A673 (cell line): ENCODE measurements around the gene MORN1. TPM values are rescaled to one million over a fixed set of nuclear protein-coding genes. Genes with fewer than 3 reads are reported as not detected.

ENCODE experiments used
- BruUV-seq: library from RNA; stranded (reverse); fragments of 400-500 nt; replicated peaks from 2 replicates; lab custom pipeline; 2021; lab: Mats Ljungman, UMichigan
- CTCF ChIA-PET: fragments of 300-600 bp; sonication (Branson Sonifier 250); formaldehyde crosslinking; loops from one replicate; lab custom pipeline; 2022; ENCODE audit warnings: antibody characterized with exemption; lab: Charles Lee
- POLR2A ChIA-PET: fragments of 300-600 bp; sonication (Branson Sonifier 250); formaldehyde crosslinking; loops from one replicate; lab custom pipeline; 2022; ENCODE audit warnings: antibody characterized with exemption; ENCODE audit not compliant: low non-redundant PET; lab: Charles Lee
- DNase-seq: peaks from one replicate; pipeline ENCODE4 v3.0.0-alpha.2; 2015; ENCODE audit warnings: low spot score
- H3K27ac ChIP-seq: fragments of 200-600 bp; sonication (generic); 2 replicates; pipeline ENCODE4 v1.5.1; 2016; ENCODE audit warnings: mixed run types, low read depth, mild to moderate bottlenecking, mixed read lengths, antibody characterized with exemption, low read length; ENCODE audit not compliant: poor library complexity, severe bottlenecking
- H3K27me3 ChIP-seq: fragments of 200-600 bp; sonication (generic); replicated peaks from 2 replicates; pipeline ENCODE4 v1.6.1; 2017; ENCODE audit warnings: mixed run types, low read depth, mild to moderate bottlenecking, mixed read lengths, antibody characterized with exemption, low read length; ENCODE audit not compliant: insufficient read depth, poor library complexity
- H3K36me3 ChIP-seq: fragments of 200-600 bp; sonication (generic); 2 replicates; pipeline ENCODE4 v1.6.1; 2016; ENCODE audit warnings: mixed run types, mild to moderate bottlenecking, mixed read lengths, antibody characterized with exemption, low read length; ENCODE audit not compliant: insufficient read depth, poor library complexity, severe bottlenecking
- H3K4me1 ChIP-seq: fragments of 200-600 bp; sonication (generic); 2 replicates; pipeline ENCODE4 v1.6.1; 2017; ENCODE audit warnings: mixed run types, mild to moderate bottlenecking, mixed read lengths, antibody characterized with exemption, low read length; ENCODE audit not compliant: insufficient read depth, poor library complexity, severe bottlenecking
- H3K4me3 ChIP-seq: fragments of 200-600 bp; sonication (generic); 2 replicates; pipeline ENCODE4 v1.5.1; 2016; ENCODE audit warnings: low read depth, mixed run types, mild to moderate bottlenecking, mixed read lengths, low read length; ENCODE audit not compliant: poor library complexity, severe bottlenecking
- H3K9me3 ChIP-seq: fragments of 200-600 bp; sonication (generic); 2 replicates; pipeline ENCODE4 v1.6.1; 2016; ENCODE audit warnings: mixed run types, low read depth, mild to moderate bottlenecking, mixed read lengths, antibody characterized with exemption, low read length; ENCODE audit not compliant: poor library complexity, severe bottlenecking
- EZH2 ChIP-seq: fragments of 200-600 bp; sonication (generic); IDR thresholded peaks from 2 replicates; pipeline ENCODE4 v1.6.1; 2017; ENCODE audit warnings: borderline replicate concordance, low read depth, mild to moderate bottlenecking, mixed read lengths, antibody characterized with exemption, low read length; ENCODE audit not compliant: poor library complexity, severe bottlenecking
- intact Hi-C: fragments of 100-400 bp; cut with micrococcal nuclease; formaldehyde crosslinking; loops from one replicate; pipeline ENCODE4 v1.10.0; 2022; ENCODE audit not compliant: unreplicated experiment
- total RNA-seq: library from RNA; stranded (reverse); gene quantifications from 2 replicates; pipeline ENCODE4 v1.2.3, GENCODE V29; 2021
- TF ChIP-seq, protein P1 (sequence below): fragments of 300-800, 200-600 bp; sonication (generic); conservative IDR thresholded peaks from 2 replicates; pipeline ENCODE4 v1.5.1; 2017; ENCODE audit warnings: low read depth, mild to moderate bottlenecking, antibody characterized with exemption, low read length, moderate library complexity, mixed read lengths

The MORN1 gene
- total RNA-seq, 1 experiment from 2014 or later: 24.7 TPM

DNA sequence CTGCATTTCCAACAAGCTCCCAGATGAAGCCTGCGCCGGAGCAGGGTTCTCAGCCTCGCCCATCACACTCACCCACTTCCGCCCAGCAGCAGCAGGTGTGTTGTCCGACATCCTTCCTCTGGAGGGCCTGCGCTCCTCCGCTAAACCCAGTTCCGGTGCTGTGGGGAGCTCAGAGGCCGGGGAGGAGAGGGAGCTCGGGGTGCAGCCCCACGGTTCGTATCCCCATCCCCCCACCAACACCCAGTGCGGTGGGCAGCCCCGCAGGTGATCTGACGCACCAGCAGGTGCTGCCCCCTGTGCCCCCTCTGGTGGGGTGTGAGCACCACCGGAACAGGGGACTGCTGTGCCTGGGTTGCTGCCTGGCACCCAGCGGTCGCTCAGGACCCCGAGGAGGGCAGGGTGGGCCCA lies 24.5 kb upstream of the MORN1 start:
- CTCF ChIA-PET: no interaction called here
- H3K27ac ChIP-seq: no peak overlapping the region
- peaks cover 16% of the 10 kb centered on the region for H3K4me1 ChIP-seq
- no TSS peak for BruUV-seq
- intact Hi-C loops: no loop called here
- no peak overlapping the region for H3K4me3 ChIP-seq
- no peak for DNase-seq
- POLR2A ChIA-PET: no interaction called here
- TF ChIP-seq, protein P1, sequence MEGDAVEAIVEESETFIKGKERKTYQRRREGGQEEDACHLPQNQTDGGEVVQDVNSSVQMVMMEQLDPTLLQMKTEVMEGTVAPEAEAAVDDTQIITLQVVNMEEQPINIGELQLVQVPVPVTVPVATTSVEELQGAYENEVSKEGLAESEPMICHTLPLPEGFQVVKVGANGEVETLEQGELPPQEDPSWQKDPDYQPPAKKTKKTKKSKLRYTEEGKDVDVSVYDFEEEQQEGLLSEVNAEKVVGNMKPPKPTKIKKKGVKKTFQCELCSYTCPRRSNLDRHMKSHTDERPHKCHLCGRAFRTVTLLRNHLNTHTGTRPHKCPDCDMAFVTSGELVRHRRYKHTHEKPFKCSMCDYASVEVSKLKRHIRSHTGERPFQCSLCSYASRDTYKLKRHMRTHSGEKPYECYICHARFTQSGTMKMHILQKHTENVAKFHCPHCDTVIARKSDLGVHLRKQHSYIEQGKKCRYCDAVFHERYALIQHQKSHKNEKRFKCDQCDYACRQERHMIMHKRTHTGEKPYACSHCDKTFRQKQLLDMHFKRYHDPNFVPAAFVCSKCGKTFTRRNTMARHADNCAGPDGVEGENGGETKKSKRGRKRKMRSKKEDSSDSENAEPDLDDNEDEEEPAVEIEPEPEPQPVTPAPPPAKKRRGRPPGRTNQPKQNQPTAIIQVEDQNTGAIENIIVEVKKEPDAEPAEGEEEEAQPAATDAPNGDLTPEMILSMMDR: no peak
- no peak for TF ChIP-seq EZH2
- peaks cover 57% of the 10 kb centered on the region for H3K27me3 ChIP-seq
- H3K9me3 ChIP-seq: no peaks in the 10 kb centered on the region
- H3K36me3 ChIP-seq: no peaks in the 10 kb centered on the region

DNA sequence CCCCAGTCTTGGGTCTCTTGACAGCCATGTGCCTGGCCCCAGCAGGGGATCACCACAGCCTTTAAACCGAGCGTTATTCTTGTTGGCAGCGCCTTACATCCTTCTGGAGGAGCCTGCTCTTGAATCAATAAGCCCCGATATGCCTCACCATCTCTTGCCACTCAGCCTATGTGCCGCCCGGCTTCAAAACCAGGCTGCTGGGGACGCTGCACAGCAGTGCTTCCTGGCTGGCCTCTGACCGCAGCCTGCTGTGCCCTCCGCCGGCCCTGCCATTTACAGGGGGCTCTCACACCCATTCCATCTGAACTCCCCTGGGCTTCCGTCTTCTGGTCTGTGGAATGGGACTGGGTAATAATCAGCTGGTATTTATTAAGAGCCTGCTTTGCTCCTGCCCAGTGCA lies 24.0 kb upstream of the MORN1 start:
- POLR2A ChIA-PET: no interaction called here
- H3K36me3 ChIP-seq: no peaks in the 10 kb centered on the region
- H3K27ac ChIP-seq: no peak overlapping the region
- TF ChIP-seq, protein P1: no peak
- no peak for TF ChIP-seq EZH2
- BruUV-seq: no TSS peak
- no peak for DNase-seq
- no peak overlapping the region for H3K4me3 ChIP-seq
- H3K4me1 ChIP-seq: peaks cover 16% of the 10 kb centered on the region
- intact Hi-C loops: no loop called here
- CTCF ChIA-PET: interaction anchor here (0.7 to 1.0 kb wide), 3 partner anchors 13 to 132 kb away, joined by 3 to 11 read pairs (median 8); no protein-coding TSS in a partner anchor
- peaks cover 52% of the 10 kb centered on the region for H3K27me3 ChIP-seq
- no peaks in the 10 kb centered on the region for H3K9me3 ChIP-seq

DNA sequence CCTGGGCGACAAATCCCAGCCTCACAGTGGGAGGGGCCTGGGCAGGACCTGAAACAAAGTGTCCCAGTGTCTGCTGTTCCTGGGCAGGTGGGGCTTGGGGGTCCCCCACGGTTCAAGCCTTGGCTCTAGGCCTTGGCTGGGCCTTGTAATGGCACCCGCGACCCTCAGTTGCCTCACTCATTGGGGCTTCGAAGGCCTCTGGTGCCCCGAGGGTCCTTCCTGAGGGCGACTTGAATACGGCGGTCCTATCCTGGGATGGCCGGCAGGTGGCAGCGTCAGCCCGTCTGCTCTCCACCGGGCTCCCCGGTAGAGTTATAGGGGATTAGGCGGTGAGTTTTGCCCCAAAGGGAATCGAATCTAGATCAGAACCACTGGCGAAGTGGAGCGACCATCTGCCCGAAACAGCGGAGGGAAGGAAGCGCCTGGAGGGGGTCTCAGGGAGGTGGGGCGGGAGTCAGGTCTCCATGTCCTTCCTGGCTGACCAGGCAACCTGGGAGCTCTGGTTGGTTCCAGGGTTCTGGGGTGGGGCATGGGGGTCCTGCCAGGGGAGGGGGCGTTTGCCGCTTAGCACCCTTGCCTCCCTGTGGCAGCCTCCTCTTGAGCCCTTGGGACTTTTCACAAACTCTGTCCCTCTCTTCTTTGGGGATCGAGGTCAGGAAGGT lies 23.1 kb upstream of the MORN1 start:
- H3K9me3 ChIP-seq: no peaks in the 10 kb centered on the region
- intact Hi-C loops: loop anchor here (1.0 kb wide), 3 partner anchors 134 to 1010 kb away; no protein-coding TSS in a partner anchor
- H3K4me1 ChIP-seq: peaks cover 16% of the 10 kb centered on the region
- H3K36me3 ChIP-seq: no peaks in the 10 kb centered on the region
- peak; percentile 80 for DNase-seq
- no peak overlapping the region for H3K4me3 ChIP-seq
- BruUV-seq: no TSS peak
- TF ChIP-seq, protein P1: peak; percentile 98
- no peak for TF ChIP-seq EZH2
- no peak overlapping the region for H3K27ac ChIP-seq
- ChIA-PET POLR2A (no interaction called here), CTCF (interaction anchor here (0.6 to 1.0 kb wide), 5 partner anchors 14 to 992 kb away, joined by 3 to 11 read pairs (median 6); no protein-coding TSS in a partner anchor)
- peaks cover 43% of the 10 kb centered on the region for H3K27me3 ChIP-seq
